Natural killer cell (primary cell): Measurements from ENCODE around the gene GGT5. TPM values are rescaled to one million over a fixed set of nuclear protein-coding genes. Genes with fewer than 3 reads are reported as not detected.
"Not testable (repeated sequence)": the region's sequence is repeated elsewhere in the genome, so short reads cannot be mapped to it uniquely, and the experiment has no call there.

Experiments used
- ATAC-seq, 3 donors: fragments of 150-1000 bp in 2 of 3; fragments of 200-7000 bp in 1 of 3; cut with Tn5 transposase; 1 replicate in 1 of 3; 2 replicates in 2 of 3; pipeline ENCODE4 v1.10.0; 2021; ENCODE audit warnings: mild to moderate bottlenecking in 2 of 3, moderate library complexity in 2 of 3
- DNase-seq, 2 donors: peaks; one replicate each; pipeline versions ENCODE4 v3.0.0 to v3.0.0-alpha.2; 2013 to 2021; ENCODE audit warnings: mixed read lengths in 1 of 2
- H3K27ac ChIP-seq: one replicate; pipeline ENCODE4 v1.5.1; 2013; ENCODE audit warnings: mild to moderate bottlenecking, low read length
- H3K27me3 ChIP-seq: one replicate; pipeline ENCODE4 v1.6.1; 2013; ENCODE audit warnings: low read length; ENCODE audit not compliant: control insufficient read depth, insufficient read depth
- H3K36me3 ChIP-seq: one replicate; pipeline ENCODE4 v1.6.1; 2013; ENCODE audit warnings: low read length; ENCODE audit not compliant: control insufficient read depth, insufficient read depth
- H3K4me1 ChIP-seq: one replicate; pipeline ENCODE4 v1.6.1; 2013; ENCODE audit warnings: low read length; ENCODE audit not compliant: control insufficient read depth, insufficient read depth
- H3K4me3 ChIP-seq: one replicate; pipeline ENCODE4 v1.5.1; 2013; ENCODE audit warnings: low read length
- H3K9me3 ChIP-seq: one replicate; pipeline ENCODE4 v1.6.1; 2013; ENCODE audit warnings: low read length; ENCODE audit not compliant: control insufficient read depth, insufficient read depth
- H3K27ac Mint-ChIP-seq, 2 donors: one replicate each; pipeline ENCODE4 v1.8.0; 2022; ENCODE audit warnings: mild to moderate bottlenecking in 2 of 2, mixed read lengths in 2 of 2, moderate library complexity in 1 of 2
- H3K27me3 Mint-ChIP-seq, 2 donors: one replicate each; pipeline ENCODE4 v1.8.0; 2022; ENCODE audit warnings: low read depth in 2 of 2, mixed read lengths in 2 of 2
- H3K36me3 Mint-ChIP-seq: one replicate; pipeline ENCODE4 v1.8.0; 2022; ENCODE audit warnings: mixed read lengths
- H3K4me1 Mint-ChIP-seq, 2 donors: one replicate each; pipeline ENCODE4 v1.8.0; 2022; ENCODE audit warnings: mixed read lengths in 2 of 2
- H3K4me3 Mint-ChIP-seq: one replicate; pipeline ENCODE4 v1.8.0; 2022; ENCODE audit warnings: mild to moderate bottlenecking, moderate library complexity, mixed read lengths
- H3K9me3 Mint-ChIP-seq, 2 donors: one replicate each; pipeline ENCODE4 v1.8.0; 2022; ENCODE audit warnings: mixed read lengths in 2 of 2
- CTCF ChIP-seq: fragments of 200-600 bp; IDR thresholded peaks from one replicate; pipeline ENCODE4 v1.8.0; 2022; ENCODE audit warnings: antibody characterized with exemption
- WGBS: methylation state at CpG from one replicate; pipeline ENCODE4 v1.1.7; 2013; ENCODE audit warnings: missing lambda C conversion rate; ENCODE audit not compliant: insufficient coverage; 5-methylcytosine and 5-hydroxymethylcytosine counted together
- intact Hi-C: fragments of 100-400 bp; cut with micrococcal nuclease; formaldehyde crosslinking; loops from one replicate; pipeline ENCODE4 v1.14.2; 2022
- total RNA-seq, 4 donors: library from RNA; stranded (reverse); fragments of 120-200 nt in 1 of 4; gene quantifications; one replicate each; pipeline versions ENCODE4 v1.2.3 to v1.2.4, GENCODE V29; 2013 to 2022

Gene GGT5
- total RNA-seq, 3 donors from 2014 or later (not counting 1 experiment from before 2014, with no cell fraction given) = not detected

DNA sequence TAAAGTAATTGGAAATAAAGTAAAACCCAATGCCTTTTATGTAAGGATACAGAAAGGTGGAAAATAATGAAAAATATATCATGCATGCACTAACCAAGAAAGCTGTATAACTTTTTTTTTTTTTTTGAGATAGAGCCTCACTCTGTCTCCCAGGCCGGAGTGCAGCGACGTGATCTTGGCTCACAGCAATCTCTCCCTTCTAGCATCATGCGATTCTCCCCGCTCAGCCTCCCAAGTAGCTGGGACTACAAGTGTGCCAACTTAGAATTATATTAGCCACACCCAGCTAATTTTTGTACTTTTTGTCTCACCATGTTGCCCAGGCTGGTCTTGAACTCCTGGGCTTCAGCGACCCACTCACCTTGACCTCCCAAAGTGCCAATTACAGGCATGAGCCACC, 4.5 kb downstream of the GGT5 start:
- H3K36me3 Mint-ChIP-seq = no peaks in the 10 kb centered on the region
- H3K27ac Mint-ChIP-seq = no peak overlapping the region
- H3K36me3 ChIP-seq = no peaks in the 10 kb centered on the region
- H3K4me3 Mint-ChIP-seq = no peak overlapping the region
- intact Hi-C loops = no loop called here
- DNase-seq (no peak), ATAC-seq (no peak)
- H3K9me3 Mint-ChIP-seq = no peaks in the 10 kb centered on the region
- H3K27me3 Mint-ChIP-seq = no peaks in the 10 kb centered on the region
- H3K27me3 ChIP-seq = no peaks in the 10 kb centered on the region
- H3K4me3 ChIP-seq = no peak overlapping the region
- no peak for TF ChIP-seq CTCF
- peaks cover 14 to 25% of the 10 kb centered on the region in 2 donors for H3K4me1 Mint-ChIP-seq
- 97% methylated on average over 6 of the region's 6 CpGs for WGBS
- H3K9me3 ChIP-seq = no peaks in the 10 kb centered on the region
- peaks cover 25% of the 10 kb centered on the region for H3K4me1 ChIP-seq
- H3K27ac ChIP-seq = no peak overlapping the region

GRCh38 chr22:24238101-24238694, 6.7 kb downstream of the GGT5 start:
- 94% methylated on average over 11 of the region's 13 CpGs for WGBS
- H3K36me3 Mint-ChIP-seq, DNase-seq, H3K36me3 ChIP-seq, H3K27me3 ChIP-seq, H3K9me3 ChIP-seq, H3K4me3 Mint-ChIP-seq, H3K27me3 Mint-ChIP-seq, intact Hi-C loops, H3K9me3 Mint-ChIP-seq, H3K27ac Mint-ChIP-seq, ATAC-seq, H3K4me3 ChIP-seq, H3K27ac ChIP-seq: not testable (repeated sequence)
- H3K4me1 Mint-ChIP-seq = peaks cover 12 to 13% of the 10 kb centered on the region in 2 donors
- peaks cover 13% of the 10 kb centered on the region for H3K4me1 ChIP-seq

GRCh38 chr22:24236656-24237055, 8.2 kb downstream of the GGT5 start:
- no peaks in the 10 kb centered on the region for H3K27me3 ChIP-seq
- intact Hi-C loops = no loop called here
- no peak for ATAC-seq
- no peak overlapping the region for H3K4me3 ChIP-seq
- Mint-ChIP-seq H3K9me3 (no peaks in the 10 kb centered on the region), H3K27me3 (no peaks in the 10 kb centered on the region), H3K27ac (no peak overlapping the region), H3K4me1 (no peaks in the 10 kb centered on the region), H3K4me3 (no peak overlapping the region), H3K36me3 (no peaks in the 10 kb centered on the region)
- no peak for TF ChIP-seq CTCF
- H3K4me1 ChIP-seq = no peaks in the 10 kb centered on the region
- DNase-seq = no peak
- no peaks in the 10 kb centered on the region for H3K36me3 ChIP-seq
- H3K27ac ChIP-seq = no peak overlapping the region
- H3K9me3 ChIP-seq = no peaks in the 10 kb centered on the region
- WGBS = 93% methylated on average over 3 of the region's 4 CpGs

- no peaks in the 10 kb centered on the region for H3K27me3 Mint-ChIP-seq
- ATAC-seq (no peak), DNase-seq (no peak)
- no peaks in the 10 kb centered on the region for H3K9me3 Mint-ChIP-seq
- intact Hi-C loops = no loop called here
- H3K4me1 Mint-ChIP-seq = peaks cover 0 to 5% of the 10 kb centered on the region in 2 donors
- Histone ChIP-seq H3K9me3 (no peaks in the 10 kb centered on the region), H3K36me3 (no peaks in the 10 kb centered on the region), H3K27ac (no peak overlapping the region), H3K4me1 (no peaks in the 10 kb centered on the region), H3K4me3 (no peak overlapping the region), H3K27me3 (no peaks in the 10 kb centered on the region)
- H3K36me3 Mint-ChIP-seq = no peaks in the 10 kb centered on the region
- TF ChIP-seq CTCF = no peak
- no peak overlapping the region for H3K4me3 Mint-ChIP-seq
- H3K27ac Mint-ChIP-seq = no peak overlapping the region
- WGBS = 91% methylated on average over 4 of the region's 4 CpGs
These were observed 9.6 kb downstream of the GGT5 start for GRCh38 chr22:24235315-24235714.
